ENCODE data around the gene GKN1. TPM values are rescaled to one million over a fixed set of nuclear protein-coding genes. Genes with fewer than 3 reads are reported as not detected.

GKN1 gene
- total and polyA plus RNA-seq, 8 donors = 0.75 to 8.0 TPM; not detected in 6

DNA sequence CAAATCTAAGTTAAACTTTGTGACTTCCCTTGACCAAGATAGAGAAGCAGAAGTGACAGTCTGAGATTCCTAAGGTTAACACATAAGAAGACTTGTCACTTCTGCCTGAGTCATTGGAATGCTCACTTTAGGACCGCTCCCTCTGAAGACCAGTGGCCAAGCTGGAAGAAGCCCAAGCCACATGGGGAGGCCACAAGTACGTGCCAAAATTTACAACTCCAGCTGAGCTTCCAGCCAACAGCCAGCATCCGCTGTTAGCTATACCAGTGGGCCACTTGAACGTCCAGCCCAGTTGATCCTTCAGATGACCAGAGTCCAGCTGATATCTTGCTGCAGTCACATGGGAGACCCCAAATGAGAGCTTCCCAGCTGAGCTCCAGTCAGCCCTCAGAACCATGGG, 20.4 kb downstream of the GKN1 start:
- H3K9me3 ChIP-seq = no peaks in the 10 kb centered on the region
- H3K27me3 ChIP-seq = no peaks in the 10 kb centered on the region
- FAIRE-seq (no peak), ATAC-seq (peak in 1 of 4 donors; percentile 52), DNase-seq (no peak)
- no peak overlapping the region for H3K27ac ChIP-seq
- no peaks in the 10 kb centered on the region for H3K4me1 ChIP-seq
- 70 to 82% methylated on average over 4 of the region's 4 CpGs for WGBS, 2 donors
- intact Hi-C loops (cut with DNase I) = no loop called here
- TF ChIP-seq, protein P1, sequence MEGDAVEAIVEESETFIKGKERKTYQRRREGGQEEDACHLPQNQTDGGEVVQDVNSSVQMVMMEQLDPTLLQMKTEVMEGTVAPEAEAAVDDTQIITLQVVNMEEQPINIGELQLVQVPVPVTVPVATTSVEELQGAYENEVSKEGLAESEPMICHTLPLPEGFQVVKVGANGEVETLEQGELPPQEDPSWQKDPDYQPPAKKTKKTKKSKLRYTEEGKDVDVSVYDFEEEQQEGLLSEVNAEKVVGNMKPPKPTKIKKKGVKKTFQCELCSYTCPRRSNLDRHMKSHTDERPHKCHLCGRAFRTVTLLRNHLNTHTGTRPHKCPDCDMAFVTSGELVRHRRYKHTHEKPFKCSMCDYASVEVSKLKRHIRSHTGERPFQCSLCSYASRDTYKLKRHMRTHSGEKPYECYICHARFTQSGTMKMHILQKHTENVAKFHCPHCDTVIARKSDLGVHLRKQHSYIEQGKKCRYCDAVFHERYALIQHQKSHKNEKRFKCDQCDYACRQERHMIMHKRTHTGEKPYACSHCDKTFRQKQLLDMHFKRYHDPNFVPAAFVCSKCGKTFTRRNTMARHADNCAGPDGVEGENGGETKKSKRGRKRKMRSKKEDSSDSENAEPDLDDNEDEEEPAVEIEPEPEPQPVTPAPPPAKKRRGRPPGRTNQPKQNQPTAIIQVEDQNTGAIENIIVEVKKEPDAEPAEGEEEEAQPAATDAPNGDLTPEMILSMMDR (IDR thresholded peaks at IDR 0.05) = no peak
- H3K36me3 ChIP-seq = no peaks in the 10 kb centered on the region
- H3K4me3 ChIP-seq = no peak overlapping the region

GRCh38 chr2:68995916-68996315, 21.5 kb downstream of the GKN1 start:
- no peak for FAIRE-seq
- H3K27me3 ChIP-seq = no peaks in the 10 kb centered on the region
- no peak for ATAC-seq
- H3K4me3 ChIP-seq = no peak overlapping the region
- 28 to 33% methylated on average over 3 of the region's 3 CpGs for WGBS, 2 donors
- TF ChIP-seq, protein P1 (IDR thresholded peaks at IDR 0.05) = no peak
- intact Hi-C loops (cut with DNase I) = no loop called here
- no peaks in the 10 kb centered on the region for H3K36me3 ChIP-seq
- H3K4me1 ChIP-seq = no peaks in the 10 kb centered on the region
- H3K27ac ChIP-seq = no peak overlapping the region
- no peaks in the 10 kb centered on the region for H3K9me3 ChIP-seq
- DNase-seq = no peak

DNA sequence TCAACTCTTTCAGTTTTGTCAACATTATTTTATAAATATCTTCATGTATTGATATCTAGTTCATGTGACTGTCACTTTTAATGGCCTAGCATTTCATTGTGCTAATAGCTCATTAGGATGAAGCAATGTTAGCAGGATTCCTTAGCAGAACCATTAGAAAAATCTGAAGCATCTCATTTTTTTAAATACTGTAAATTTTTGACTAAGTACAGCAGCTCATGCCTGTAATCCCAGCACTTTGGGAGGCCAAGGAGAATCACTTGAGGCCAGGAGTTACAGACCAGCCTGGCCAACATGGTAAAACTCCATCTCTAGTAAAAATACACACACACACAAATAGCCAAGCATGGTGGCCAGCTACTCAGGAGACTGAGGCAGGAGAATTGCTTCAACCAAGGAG, 23.0 kb downstream of the GKN1 start:
- Histone ChIP-seq H3K27ac (no peak overlapping the region), H3K36me3 (no peaks in the 10 kb centered on the region), H3K9me3 (no peaks in the 10 kb centered on the region), H3K4me1 (no peaks in the 10 kb centered on the region), H3K4me3 (no peak overlapping the region), H3K27me3 (no peaks in the 10 kb centered on the region)
- no peak for DNase-seq
- TF ChIP-seq, protein P1 (IDR thresholded peaks at IDR 0.05) = no peak
- no peak for FAIRE-seq
- intact Hi-C loops (cut with DNase I) = no loop called here
- no peak for ATAC-seq

- no peaks in the 10 kb centered on the region for H3K4me1 ChIP-seq
- H3K36me3 ChIP-seq = no peaks in the 10 kb centered on the region
- no peaks in the 10 kb centered on the region for H3K9me3 ChIP-seq
- no peak for FAIRE-seq
- no peak for DNase-seq
- H3K27ac ChIP-seq = no peak overlapping the region
- TF ChIP-seq, protein P1 (IDR thresholded peaks at IDR 0.05) = no peak
- H3K27me3 ChIP-seq = no peaks in the 10 kb centered on the region
- intact Hi-C loops (cut with DNase I) = no loop called here
- no peak overlapping the region for H3K4me3 ChIP-seq
- ATAC-seq = no peak
Measured at GRCh38 chr2:69001879-69002278, 27.4 kb downstream of the GKN1 start.

- TF ChIP-seq, protein P1 (IDR thresholded peaks at IDR 0.05) = no peak
- intact Hi-C loops (cut with DNase I) = no loop called here
- FAIRE-seq = no peak
- Histone ChIP-seq H3K4me3 (no peak overlapping the region), H3K4me1 (no peaks in the 10 kb centered on the region), H3K36me3 (no peaks in the 10 kb centered on the region), H3K27me3 (no peaks in the 10 kb centered on the region), H3K9me3 (no peaks in the 10 kb centered on the region), H3K27ac (no peak overlapping the region)
- no peak for DNase-seq
- ATAC-seq = no peak
- WGBS, 2 donors = 67 to 80% methylated on average over 2 of the region's 2 CpGs
Measured at GRCh38 chr2:69003731-69004130, 29.3 kb downstream of the GKN1 start.

Data from pancreas (tissue), 10 donors.